ENCODE data around the gene RPS14. TPM values are rescaled to one million over a fixed set of nuclear protein-coding genes. Genes with fewer than 3 reads are reported as not detected.
A peak's percentile ranks its signal among the peaks of the same experiment; 100 is the strongest.

Gene RPS14
- total and polyA plus RNA-seq, 10 of the 15 experiments (the other 5 are each of a cell fraction or from before 2014, with no cell fraction given), result 2,295 to 4,047 (median 2,787) TPM

DNA sequence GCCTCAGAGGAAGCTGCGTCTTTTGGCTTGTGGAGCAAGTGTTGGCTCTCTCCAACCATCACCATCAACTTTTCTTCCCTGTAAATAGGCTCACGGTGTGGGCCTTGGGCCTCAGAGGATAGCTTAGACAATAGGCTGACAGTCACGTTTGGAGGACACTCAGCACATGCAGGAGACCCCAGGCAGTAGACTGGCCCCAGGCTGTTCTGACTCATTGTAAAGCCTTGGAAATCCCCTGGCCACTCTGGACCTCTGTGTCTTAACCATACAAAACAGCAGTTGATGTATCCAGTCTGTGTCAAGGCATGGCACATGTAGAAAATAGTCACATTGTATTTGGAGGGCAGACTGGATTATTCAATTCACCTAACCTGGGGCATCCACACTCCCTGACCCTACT is 55.4 kb downstream of the RPS14 start:
- peak; percentile 74 for FAIRE-seq
- WGBS (ENCODE audit: insufficient coverage, insufficient replicate concordance, low lambda C conversion rate, missing lambda C conversion rate), result 63% methylated on average over 3 of the region's 3 CpGs
- H2AFZ ChIP-seq (ENCODE audit: control insufficient read depth, low read depth, low read length), result no peak overlapping the region
- ChIA-PET POLR2A (interaction anchor here (0.6 to 1.1 kb wide), 4 partner anchors 9 to 316 kb away, joined by 3 to 4 read pairs (median 3); no protein-coding TSS in a partner anchor), CTCF (interaction anchor here (1.0 to 14.0 kb wide), 4 partner anchors 11 to 41 kb away, joined by 3 to 274 read pairs (median 4); no protein-coding TSS in a partner anchor), SMC1A (ENCODE audit: uncharacterized antibody, unreplicated experiment) (interaction anchor here (8.1 kb wide), 1 partner anchor 40 kb away, joined by 127 read pairs; no protein-coding TSS in a partner anchor), RAD21 (ENCODE audit: unreplicated experiment) (interaction anchor here (8.6 kb wide), 1 partner anchor 40 kb away, joined by 115 read pairs; no protein-coding TSS in a partner anchor)
- H3K4me3 ChIP-seq, result no peak overlapping the region
- ATAC-seq, result peak; percentile 57
- no peaks in the 10 kb centered on the region for H3K79me2 ChIP-seq (ENCODE audit: control insufficient read depth, insufficient read depth, low read length)
- no TSS peak for BruUV-seq (replicated peaks)
- H3K4me1 ChIP-seq (ENCODE audit: control insufficient read depth, insufficient read depth, low read length), result peaks cover 10% of the 10 kb centered on the region
- in situ Hi-C loops (cut with MboI) (no loop called here), intact Hi-C loops (cut with micrococcal nuclease; ENCODE audit: unreplicated experiment) (no loop called here)
- no peak overlapping the region; the same call in 1 of the 2 replicates for H3K9ac ChIP-seq (ENCODE audit: control insufficient read depth, insufficient read depth, low read length)
- H3K27ac ChIP-seq (ENCODE audit: control insufficient read depth, insufficient read depth), result peak overlapping the region; percentile 55
- peaks cover 41 to 53% of the 10 kb centered on the region in 2 experiments for H3K36me3 ChIP-seq (ENCODE audit: control insufficient read depth in 2 of 2, insufficient read depth in 2 of 2, low read length in 1 of 2)
- H4K20me1 ChIP-seq (ENCODE audit: control insufficient read depth, insufficient read depth), result 0 out of 2 replicates have a peak, but pooled peaks cover under 1% of the 10 kb centered on the region
- H3K27me3 ChIP-seq (replicated peaks in 1 of 2; ENCODE audit: control insufficient read depth in 2 of 2, insufficient read depth in 2 of 2, low read length in 1 of 2), result no peaks in the 10 kb centered on the region
- no peak for DNase-seq (ENCODE audit: low read depth, low spot score)
- no peaks in the 10 kb centered on the region for H3K9me3 ChIP-seq (replicated peaks; ENCODE audit: control insufficient read depth, insufficient read depth, low read length)
- peak overlapping the region; percentile 30; the same call in 1 of the 2 replicates for H3K4me2 ChIP-seq (ENCODE audit: control insufficient read depth, insufficient read depth)
- TF ChIP-seq LARP7 (IDR thresholded peaks at IDR 0.05) (no peak), BMI1 (IDR thresholded peaks at IDR 0.05; ENCODE audit: borderline replicate concordance) (no peak), EP300 (IDR thresholded peaks at IDR 0.05; ENCODE audit: borderline replicate concordance in 1 of 2, control insufficient read depth in 1 of 2, low read depth in 2 of 2, low read length in 2 of 2) (0 out of 4 replicates have a peak, but pooled peaks of 1 of the 2 experiments have one; percentile 22), CHD4 (IDR thresholded peaks at IDR 0.05) (no peak), IRF4 (IDR thresholded peaks at IDR 0.05; ENCODE audit: low read depth, low read length) (no peak), NFIC (IDR thresholded peaks at IDR 0.05; ENCODE audit: low read depth, low read length) (no peak), ZNF274 (IDR thresholded peaks at IDR 0.05; ENCODE audit: insufficient read depth, insufficient read length) (no peak), RELA (IDR thresholded peaks at IDR 0.05; ENCODE audit: borderline replicate concordance, partially characterized antibody) (peak; percentile 38), HDGF (IDR thresholded peaks at IDR 0.05) (no peak), BCL11A (IDR thresholded peaks at IDR 0.05; ENCODE audit: low read depth, low read length) (no peak), SMARCA5 (IDR thresholded peaks at IDR 0.05) (no peak), BACH1 (IDR thresholded peaks at IDR 0.05; ENCODE audit: borderline replicate concordance) (no peak), CHD1 (IDR thresholded peaks at IDR 0.05; ENCODE audit: low read depth, low read length) (no peak), DPF2 (IDR thresholded peaks at IDR 0.05) (0 out of 2 replicates have a peak, but pooled peaks have one; percentile 18), NFYA (IDR thresholded peaks at IDR 0.05; ENCODE audit: borderline replicate concordance, low read depth, low read length) (no peak), CBX3 (IDR thresholded peaks at IDR 0.05; ENCODE audit: borderline replicate concordance, low read depth) (no peak), TAF1 (IDR thresholded peaks at IDR 0.05; ENCODE audit: borderline replicate concordance, low read depth, low read length) (no peak), POLR2AphosphoS2 (IDR thresholded peaks at IDR 0.05; ENCODE audit: low read depth, low read length) (no peak), TBL1XR1 (IDR thresholded peaks at IDR 0.05; ENCODE audit: low read depth, low read length) (no peak), RAD51 (IDR thresholded peaks at IDR 0.05) (no peak), RUNX3 (IDR thresholded peaks at IDR 0.05; ENCODE audit: low read length) (peak; percentile 29; the same call in 1 of the 2 replicates), MYC (IDR thresholded peaks at IDR 0.05; ENCODE audit: insufficient read depth, insufficient read length, insufficient replicate concordance, low read length, severe bottlenecking) (no peak), JUNB (IDR thresholded peaks at IDR 0.05) (peak; percentile 25)
- TF ChIP-seq, protein P1, sequence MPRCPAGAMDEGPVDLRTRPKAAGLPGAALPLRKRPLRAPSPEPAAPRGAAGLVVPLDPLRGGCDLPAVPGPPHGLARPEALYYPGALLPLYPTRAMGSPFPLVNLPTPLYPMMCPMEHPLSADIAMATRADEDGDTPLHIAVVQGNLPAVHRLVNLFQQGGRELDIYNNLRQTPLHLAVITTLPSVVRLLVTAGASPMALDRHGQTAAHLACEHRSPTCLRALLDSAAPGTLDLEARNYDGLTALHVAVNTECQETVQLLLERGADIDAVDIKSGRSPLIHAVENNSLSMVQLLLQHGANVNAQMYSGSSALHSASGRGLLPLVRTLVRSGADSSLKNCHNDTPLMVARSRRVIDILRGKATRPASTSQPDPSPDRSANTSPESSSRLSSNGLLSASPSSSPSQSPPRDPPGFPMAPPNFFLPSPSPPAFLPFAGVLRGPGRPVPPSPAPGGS (IDR thresholded peaks at IDR 0.05; ENCODE audit: borderline replicate concordance, insufficient read depth, low read depth, low read length, poor library complexity, severe bottlenecking), result peak; percentile 26

All from GM12878 (cell line).